ENCODE data around the gene ASIC4.

DNA sequence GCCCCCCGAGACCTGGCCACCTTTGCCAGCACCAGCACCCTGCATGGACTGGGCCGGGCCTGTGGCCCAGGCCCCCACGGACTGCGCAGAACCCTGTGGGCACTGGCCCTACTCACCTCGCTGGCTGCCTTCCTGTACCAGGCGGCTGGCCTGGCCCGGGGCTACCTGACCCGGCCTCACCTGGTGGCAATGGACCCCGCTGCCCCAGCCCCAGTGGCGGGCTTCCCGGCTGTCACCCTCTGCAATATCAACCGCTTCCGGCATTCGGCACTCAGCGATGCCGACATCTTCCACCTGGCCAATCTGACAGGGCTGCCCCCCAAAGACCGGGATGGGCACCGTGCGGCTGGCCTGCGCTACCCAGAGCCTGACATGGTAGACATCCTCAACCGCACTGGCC is 554 bp downstream of the ASIC4 start:
- TF ChIP-seq, protein P1, sequence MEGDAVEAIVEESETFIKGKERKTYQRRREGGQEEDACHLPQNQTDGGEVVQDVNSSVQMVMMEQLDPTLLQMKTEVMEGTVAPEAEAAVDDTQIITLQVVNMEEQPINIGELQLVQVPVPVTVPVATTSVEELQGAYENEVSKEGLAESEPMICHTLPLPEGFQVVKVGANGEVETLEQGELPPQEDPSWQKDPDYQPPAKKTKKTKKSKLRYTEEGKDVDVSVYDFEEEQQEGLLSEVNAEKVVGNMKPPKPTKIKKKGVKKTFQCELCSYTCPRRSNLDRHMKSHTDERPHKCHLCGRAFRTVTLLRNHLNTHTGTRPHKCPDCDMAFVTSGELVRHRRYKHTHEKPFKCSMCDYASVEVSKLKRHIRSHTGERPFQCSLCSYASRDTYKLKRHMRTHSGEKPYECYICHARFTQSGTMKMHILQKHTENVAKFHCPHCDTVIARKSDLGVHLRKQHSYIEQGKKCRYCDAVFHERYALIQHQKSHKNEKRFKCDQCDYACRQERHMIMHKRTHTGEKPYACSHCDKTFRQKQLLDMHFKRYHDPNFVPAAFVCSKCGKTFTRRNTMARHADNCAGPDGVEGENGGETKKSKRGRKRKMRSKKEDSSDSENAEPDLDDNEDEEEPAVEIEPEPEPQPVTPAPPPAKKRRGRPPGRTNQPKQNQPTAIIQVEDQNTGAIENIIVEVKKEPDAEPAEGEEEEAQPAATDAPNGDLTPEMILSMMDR (IDR thresholded peaks at IDR 0.05): no peak
- TF ChIP-seq POLR2A (IDR thresholded peaks at IDR 0.05): no peak
